Liver (tissue), 9 donors: ENCODE measurements around the gene CCL21. TPM values are rescaled to one million over a fixed set of nuclear protein-coding genes. Genes with fewer than 3 reads are reported as not detected.

Source experiments
- DNase-seq: peaks from one replicate; pipeline ENCODE4 v3.0.0-alpha.2; 2017; ENCODE audit warnings: low spot score
- H3K27ac ChIP-seq, 2 donors: one replicate each; pipeline ENCODE4 v1.7.0; 2013; ENCODE audit warnings: inconsistent platforms in 2 of 2, low read length in 2 of 2, control low read depth in 1 of 2, low read depth in 1 of 2, mild to moderate bottlenecking in 1 of 2
- H3K27me3 ChIP-seq, 4 donors: one replicate each; pipeline versions ENCODE4 v1.6.1 to v1.7.0; 2013; ENCODE audit warnings: low read length in 3 of 4, inconsistent platforms in 1 of 4, mild to moderate bottlenecking in 1 of 4, moderate library complexity in 1 of 4; ENCODE audit not compliant: control insufficient read depth in 4 of 4, insufficient read depth in 4 of 4
- H3K36me3 ChIP-seq, 4 donors: one replicate each; pipeline versions ENCODE4 v1.6.1 to v1.7.0; 2013; ENCODE audit warnings: low read length in 3 of 4, mild to moderate bottlenecking in 3 of 4, low read depth in 1 of 4, moderate library complexity in 1 of 4; ENCODE audit not compliant: control insufficient read depth in 4 of 4, insufficient read depth in 3 of 4
- H3K4me1 ChIP-seq, 4 donors: one replicate each; pipeline versions ENCODE4 v1.6.1 to v1.7.0; 2013; ENCODE audit warnings: low read length in 3 of 4, mild to moderate bottlenecking in 3 of 4, moderate library complexity in 1 of 4; ENCODE audit not compliant: control insufficient read depth in 4 of 4, insufficient read depth in 4 of 4
- H3K4me3 ChIP-seq, 3 donors: one replicate each; pipeline versions ENCODE4 v1.6.1 to v1.7.0; 2013; ENCODE audit warnings: low read length in 3 of 3, control low read depth in 1 of 3, low read depth in 1 of 3, mild to moderate bottlenecking in 1 of 3
- H3K9ac ChIP-seq, 2 donors: one replicate each; pipeline ENCODE4 v1.7.0; 2013; ENCODE audit warnings: low read length in 2 of 2, mild to moderate bottlenecking in 2 of 2, moderate library complexity in 2 of 2, control low read depth in 1 of 2, low read depth in 1 of 2
- H3K9me3 ChIP-seq, 4 donors: one replicate each; pipeline versions ENCODE4 v1.6.1 to v1.7.0; 2013; ENCODE audit warnings: low read length in 3 of 4; ENCODE audit not compliant: control insufficient read depth in 4 of 4
- EGR1 ChIP-seq, 2 donors: IDR thresholded peaks; 2 replicates each; pipeline ENCODE4 v1.6.1; 2016 to 2018; ENCODE audit warnings: antibody characterized with exemption in 2 of 2, low read depth in 2 of 2
- FOXA1 ChIP-seq: IDR thresholded peaks from 2 replicates; pipeline ENCODE4 v1.6.1; 2016; ENCODE audit warnings: antibody characterized with exemption
- HNF4A ChIP-seq, 2 donors: conservative IDR thresholded peaks; 2 replicates each; pipeline ENCODE4 v1.6.1; 2016; ENCODE audit warnings: antibody characterized with exemption in 2 of 2, mild to moderate bottlenecking in 2 of 2
- HNF4G ChIP-seq: IDR thresholded peaks from 2 replicates; pipeline ENCODE4 v1.6.1; 2016; ENCODE audit warnings: antibody characterized with exemption
- NR2F2 ChIP-seq: IDR thresholded peaks from 2 replicates; pipeline ENCODE4 v1.6.1; 2016; ENCODE audit warnings: antibody characterized with exemption
- RAD21 ChIP-seq, 2 donors: IDR thresholded peaks; 2 replicates each; pipeline ENCODE4 v1.6.1; 2016; ENCODE audit warnings: antibody characterized with exemption in 2 of 2, mild to moderate bottlenecking in 2 of 2
- RXRA ChIP-seq, 2 donors: IDR thresholded peaks; 2 replicates each; pipeline ENCODE4 v1.6.1; 2017 to 2018; ENCODE audit warnings: antibody characterized with exemption in 2 of 2, mild to moderate bottlenecking in 1 of 2
- SP1 ChIP-seq: IDR thresholded peaks from 2 replicates; pipeline ENCODE4 v1.6.1; 2018; ENCODE audit warnings: antibody characterized with exemption, mild to moderate bottlenecking
- TAF1 ChIP-seq: conservative IDR thresholded peaks from 2 replicates; pipeline ENCODE4 v1.6.1; 2016; ENCODE audit warnings: antibody characterized with exemption, mild to moderate bottlenecking
- WGBS: extraction: QIAGEN DNeasy Blood & Tissue Kit; methylation state at CpG from one replicate; pipeline ENCODE4 v1.1.7; 2013; 5-methylcytosine and 5-hydroxymethylcytosine counted together
- polyA plus RNA-seq, 2 donors: library from polyadenylated mRNA; stranded (reverse) in 1 of 2; unstranded in 1 of 2; fragments of 200-250 nt in 1 of 2; fragments of >200 nt in 1 of 2; fragmentation: Nextera tagmentation in 1 of 2; extraction: Ambion mirVana in 1 of 2; gene quantifications; one replicate each; pipeline versions ENCODE4 v1.2.1 to v1.2.3, GENCODE V29; 2013 to 2015
- total RNA-seq, 2 donors: library from RNA; depleted of rRNA; stranded (reverse); fragments of >200 nt; gene quantifications; one replicate each; pipeline ENCODE4 v1.2.3, GENCODE V29; 2014
- TF ChIP-seq, protein P1 (sequence below): IDR thresholded peaks from 2 replicates; pipeline ENCODE4 v1.6.1; 2016; ENCODE audit warnings: antibody characterized with exemption
- TF ChIP-seq, protein P2 (sequence below): IDR thresholded peaks from 2 replicates; pipeline ENCODE4 v1.6.1; 2016; ENCODE audit warnings: antibody characterized with exemption, mild to moderate bottlenecking
- donor health status: healthy.
- donor health status: healthy.
- donor health status: healthy.
- donor health status: healthy.
- donor health status: healthy.

The CCL21 gene
- total and polyA plus RNA-seq, 4 donors, result 2.2 to 31.0 (median 10.6) TPM

DNA sequence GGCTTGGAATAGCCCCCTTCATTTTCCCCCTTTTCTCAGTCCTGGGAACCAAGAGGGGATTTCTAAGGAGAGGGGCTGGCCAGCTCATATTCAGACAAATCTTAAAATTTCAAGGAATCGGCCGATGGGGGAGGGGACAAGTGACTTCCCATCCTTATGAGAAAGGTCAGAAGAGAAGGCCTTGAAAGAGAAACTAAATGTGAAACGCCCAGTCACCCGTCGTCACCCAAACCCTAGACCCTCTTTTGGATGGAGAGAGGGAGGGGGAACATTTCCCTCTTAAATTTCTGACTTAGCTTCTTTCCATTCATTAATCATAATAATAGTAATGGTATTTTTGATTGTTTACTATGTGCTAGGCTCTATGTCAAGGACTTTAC, 18.0 kb downstream of the CCL21 start:
- DNase-seq, result no peak
- no peak overlapping the region for H3K4me3 ChIP-seq
- 81% methylated on average over 5 of the region's 5 CpGs for WGBS
- H3K9ac ChIP-seq, result no peak overlapping the region
- H3K4me1 ChIP-seq, result peaks cover 18 to 43% (median 37%) of the 10 kb centered on the region in 4 donors
- no peaks in the 10 kb centered on the region for H3K27me3 ChIP-seq
- TF ChIP-seq NR2F2, result no peak
- TF ChIP-seq RAD21 (IDR thresholded peaks at IDR 0.05), result no peak
- no peak for TF ChIP-seq FOXA1
- no peaks in the 10 kb centered on the region for H3K36me3 ChIP-seq
- no peak overlapping the region for H3K27ac ChIP-seq
- no peaks in the 10 kb centered on the region for H3K9me3 ChIP-seq

DNA sequence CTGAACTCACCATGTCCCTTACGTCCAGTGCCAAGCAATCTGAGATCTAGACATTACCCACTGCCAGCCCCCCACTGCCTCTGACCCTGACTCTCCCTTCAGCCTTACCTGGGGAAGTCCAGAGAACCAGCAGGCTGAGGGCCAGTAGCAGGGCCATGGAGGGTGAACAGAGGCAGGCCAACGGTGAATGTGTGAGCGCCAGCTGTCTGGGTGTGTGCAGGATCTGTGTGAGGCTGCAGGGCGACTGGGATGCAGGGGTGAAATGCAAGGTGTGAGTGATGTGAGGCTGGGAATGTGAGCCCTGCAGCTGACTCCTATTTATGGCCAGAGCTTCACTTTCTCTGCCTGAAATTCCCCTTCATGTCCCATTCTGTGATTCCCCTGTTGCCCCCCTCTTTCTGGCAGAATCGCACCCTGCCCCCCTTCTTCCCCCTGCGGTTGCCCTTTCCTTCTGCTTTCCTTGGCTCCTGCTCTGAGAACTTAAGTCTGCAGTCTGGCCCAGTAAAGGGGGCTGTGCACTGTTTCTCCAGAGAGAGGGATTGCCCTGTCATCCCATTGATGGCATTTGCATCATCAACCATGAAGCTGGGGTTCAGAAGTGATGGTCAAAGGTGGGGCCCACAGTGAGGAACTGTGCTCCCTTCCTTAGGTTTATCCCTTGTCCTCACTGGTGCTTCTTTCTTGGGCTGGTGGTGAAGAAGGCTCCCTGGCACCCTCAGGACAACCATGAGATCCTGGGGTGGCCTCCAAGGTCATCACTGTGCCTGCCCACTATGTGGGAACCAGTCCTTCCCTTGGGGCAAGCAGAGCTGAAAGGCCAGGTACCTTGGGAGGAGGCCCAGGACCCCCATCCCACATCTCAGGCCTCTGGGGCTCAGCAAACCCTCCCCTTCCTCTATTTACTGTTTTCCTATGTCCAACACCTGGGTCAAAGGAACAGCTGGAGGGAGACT, 18.7 kb downstream of the CCL21 start, which contains the start of gene CCL19:
Gene CCL19, minus strand, starts transcription at position 294 of the 953 bp plus-strand sequence. Its CDS starts 137 bp downstream, at position 157.
- Histone ChIP-seq H3K9me3 (no peaks in the 10 kb centered on the region), H3K9ac (no peak within 1 kb of the TSS), H3K27me3 (no peaks in the 10 kb centered on the region), H3K27ac (no peak within 1 kb of the TSS), H3K36me3 (no peaks in the 10 kb centered on the region), H3K4me1 (peaks cover 18 to 48% (median 38%) of the 10 kb centered on the region in 4 donors), H3K4me3 (no peak within 1 kb of the TSS)
- TF ChIP-seq EGR1 (IDR thresholded peaks at IDR 0.05; ENCODE audit: low read depth in 2 of 2) (no peak), SP1 (no peak), HNF4A (conservative IDR thresholded peaks at IDR 0.05) (no peak), RAD21 (IDR thresholded peaks at IDR 0.05) (no peak), FOXA1 (no peak), RXRA (IDR thresholded peaks at IDR 0.05) (no peak), TAF1 (no peak)
- TF ChIP-seq, protein P1, sequence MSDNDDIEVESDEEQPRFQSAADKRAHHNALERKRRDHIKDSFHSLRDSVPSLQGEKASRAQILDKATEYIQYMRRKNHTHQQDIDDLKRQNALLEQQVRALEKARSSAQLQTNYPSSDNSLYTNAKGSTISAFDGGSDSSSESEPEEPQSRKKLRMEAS, result no peak
- TF ChIP-seq, protein P2, sequence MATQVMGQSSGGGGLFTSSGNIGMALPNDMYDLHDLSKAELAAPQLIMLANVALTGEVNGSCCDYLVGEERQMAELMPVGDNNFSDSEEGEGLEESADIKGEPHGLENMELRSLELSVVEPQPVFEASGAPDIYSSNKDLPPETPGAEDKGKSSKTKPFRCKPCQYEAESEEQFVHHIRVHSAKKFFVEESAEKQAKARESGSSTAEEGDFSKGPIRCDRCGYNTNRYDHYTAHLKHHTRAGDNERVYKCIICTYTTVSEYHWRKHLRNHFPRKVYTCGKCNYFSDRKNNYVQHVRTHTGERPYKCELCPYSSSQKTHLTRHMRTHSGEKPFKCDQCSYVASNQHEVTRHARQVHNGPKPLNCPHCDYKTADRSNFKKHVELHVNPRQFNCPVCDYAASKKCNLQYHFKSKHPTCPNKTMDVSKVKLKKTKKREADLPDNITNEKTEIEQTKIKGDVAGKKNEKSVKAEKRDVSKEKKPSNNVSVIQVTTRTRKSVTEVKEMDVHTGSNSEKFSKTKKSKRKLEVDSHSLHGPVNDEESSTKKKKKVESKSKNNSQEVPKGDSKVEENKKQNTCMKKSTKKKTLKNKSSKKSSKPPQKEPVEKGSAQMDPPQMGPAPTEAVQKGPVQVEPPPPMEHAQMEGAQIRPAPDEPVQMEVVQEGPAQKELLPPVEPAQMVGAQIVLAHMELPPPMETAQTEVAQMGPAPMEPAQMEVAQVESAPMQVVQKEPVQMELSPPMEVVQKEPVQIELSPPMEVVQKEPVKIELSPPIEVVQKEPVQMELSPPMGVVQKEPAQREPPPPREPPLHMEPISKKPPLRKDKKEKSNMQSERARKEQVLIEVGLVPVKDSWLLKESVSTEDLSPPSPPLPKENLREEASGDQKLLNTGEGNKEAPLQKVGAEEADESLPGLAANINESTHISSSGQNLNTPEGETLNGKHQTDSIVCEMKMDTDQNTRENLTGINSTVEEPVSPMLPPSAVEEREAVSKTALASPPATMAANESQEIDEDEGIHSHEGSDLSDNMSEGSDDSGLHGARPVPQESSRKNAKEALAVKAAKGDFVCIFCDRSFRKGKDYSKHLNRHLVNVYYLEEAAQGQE, result no peak
- 74% methylated on average over 6 of the region's 6 CpGs for WGBS
- DNase-seq, result no peak

DNA sequence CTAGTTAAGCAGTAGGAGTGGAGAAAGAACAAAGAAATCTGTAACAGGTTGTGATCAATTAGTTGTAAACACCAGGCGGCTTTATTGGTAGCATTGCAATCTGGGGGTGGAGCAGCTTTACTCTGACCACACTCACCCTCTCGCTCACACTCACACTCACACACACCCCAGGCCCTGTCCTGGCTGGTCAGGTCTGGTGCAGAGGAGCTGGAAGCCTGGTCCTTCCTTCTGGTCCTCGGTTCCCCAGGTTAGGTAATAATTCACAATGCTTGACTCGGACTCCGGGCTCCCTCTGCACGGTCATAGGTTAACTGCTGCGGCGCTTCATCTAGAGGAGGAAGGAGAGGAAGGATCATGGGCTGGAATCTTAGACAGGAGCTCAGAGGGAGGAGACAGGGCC, 20.4 kb downstream of the CCL21 start:
- 24% methylated on average over 8 of the region's 8 CpGs for WGBS
- TF ChIP-seq NR2F2, result no peak
- TF ChIP-seq RXRA (IDR thresholded peaks at IDR 0.05), result no peak
- TF ChIP-seq HNF4A (conservative IDR thresholded peaks at IDR 0.05), result peak in 1 of 2 donors; percentile 13
- TF ChIP-seq HNF4G, result no peak
- Histone ChIP-seq H3K4me3 (no peak overlapping the region), H3K9me3 (no peaks in the 10 kb centered on the region), H3K4me1 (peaks cover 18 to 60% (median 49%) of the 10 kb centered on the region in 4 donors), H3K36me3 (no peaks in the 10 kb centered on the region), H3K27ac (peak overlapping the region in 1 of 2 donors; percentile 43), H3K27me3 (no peaks in the 10 kb centered on the region), H3K9ac (no peak overlapping the region)
- DNase-seq, result no peak
